ENCODE results near the gene TMIE. TPM values are rescaled to one million over a fixed set of nuclear protein-coding genes. Genes with fewer than 3 reads are reported as not detected.

The TMIE gene
- total RNA-seq, 1 donor from 2014 or later = not detected

- no peak for DNase-seq (ENCODE audit: low spot score)
- Mint-ChIP-seq H3K4me3 (ENCODE audit: low read depth) (no peak overlapping the region), H3K36me3 (ENCODE audit: low read depth) (no peaks in the 10 kb centered on the region), H3K4me1 (ENCODE audit: low read depth) (no peaks in the 10 kb centered on the region), H3K27me3 (ENCODE audit: low read depth) (no peaks in the 10 kb centered on the region), H3K9me3 (no peaks in the 10 kb centered on the region), H3K27ac (no peak overlapping the region)
- intact Hi-C loops (cut with micrococcal nuclease) = no loop called here
These were observed 9.6 kb downstream of the TMIE start for GRCh38 chr3:46710671-46711295.

GRCh38 chr3:46711305-46711704 lies 10.1 kb downstream of the TMIE start:
- Mint-ChIP-seq H3K27me3 (ENCODE audit: low read depth) (no peaks in the 10 kb centered on the region), H3K4me1 (ENCODE audit: low read depth) (no peaks in the 10 kb centered on the region), H3K27ac (no peak overlapping the region), H3K4me3 (ENCODE audit: low read depth) (no peak overlapping the region), H3K9me3 (no peaks in the 10 kb centered on the region), H3K36me3 (ENCODE audit: low read depth) (no peaks in the 10 kb centered on the region)
- intact Hi-C loops (cut with micrococcal nuclease) = no loop called here
- no peak for DNase-seq (ENCODE audit: low spot score)

DNA sequence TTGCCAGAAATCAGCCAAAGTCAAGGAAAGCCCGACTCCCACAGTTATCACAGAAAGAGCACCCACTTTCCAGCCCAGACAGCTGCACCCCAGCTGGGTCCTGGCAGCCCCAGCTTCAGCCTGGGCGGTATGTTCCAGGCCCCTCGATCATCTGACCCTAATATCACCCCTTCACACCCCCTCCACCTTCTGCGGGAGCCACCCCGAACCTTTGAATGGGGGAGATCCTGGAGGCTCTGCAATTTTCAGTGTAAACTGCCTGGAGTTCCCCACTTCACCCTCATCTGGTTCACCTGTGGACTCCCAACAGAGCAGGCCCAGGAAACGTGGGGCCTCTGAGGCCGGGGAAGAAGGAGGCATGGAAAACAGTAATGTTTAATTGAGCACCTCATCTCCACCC lies 10.6 kb downstream of the TMIE start:
- DNase-seq (ENCODE audit: low spot score) = no peak
- H3K4me1 Mint-ChIP-seq (ENCODE audit: low read depth) = no peaks in the 10 kb centered on the region
- no peak overlapping the region for H3K4me3 Mint-ChIP-seq (ENCODE audit: low read depth)
- intact Hi-C loops (cut with micrococcal nuclease) = no loop called here
- no peak overlapping the region for H3K27ac Mint-ChIP-seq
- H3K36me3 Mint-ChIP-seq (ENCODE audit: low read depth) = no peaks in the 10 kb centered on the region
- no peaks in the 10 kb centered on the region for H3K9me3 Mint-ChIP-seq
- no peaks in the 10 kb centered on the region for H3K27me3 Mint-ChIP-seq (ENCODE audit: low read depth)

- Mint-ChIP-seq H3K27ac (no peak overlapping the region), H3K4me3 (ENCODE audit: low read depth) (no peak overlapping the region), H3K9me3 (no peaks in the 10 kb centered on the region), H3K27me3 (ENCODE audit: low read depth) (no peaks in the 10 kb centered on the region), H3K36me3 (ENCODE audit: low read depth) (no peaks in the 10 kb centered on the region), H3K4me1 (ENCODE audit: low read depth) (no peaks in the 10 kb centered on the region)
- no peak for DNase-seq (ENCODE audit: low spot score)
- intact Hi-C loops (cut with micrococcal nuclease) = no loop called here
These were observed 11.2 kb downstream of the TMIE start for GRCh38 chr3:46712191-46713049.

- Mint-ChIP-seq H3K27ac (no peak overlapping the region), H3K4me1 (ENCODE audit: low read depth) (no peaks in the 10 kb centered on the region), H3K36me3 (ENCODE audit: low read depth) (no peaks in the 10 kb centered on the region), H3K9me3 (no peaks in the 10 kb centered on the region), H3K27me3 (ENCODE audit: low read depth) (no peaks in the 10 kb centered on the region), H3K4me3 (ENCODE audit: low read depth) (no peak overlapping the region)
- intact Hi-C loops (cut with micrococcal nuclease) = no loop called here
- no peak for DNase-seq (ENCODE audit: low spot score)
These were observed 12.1 kb downstream of the TMIE start for GRCh38 chr3:46713050-46713897.

DNA sequence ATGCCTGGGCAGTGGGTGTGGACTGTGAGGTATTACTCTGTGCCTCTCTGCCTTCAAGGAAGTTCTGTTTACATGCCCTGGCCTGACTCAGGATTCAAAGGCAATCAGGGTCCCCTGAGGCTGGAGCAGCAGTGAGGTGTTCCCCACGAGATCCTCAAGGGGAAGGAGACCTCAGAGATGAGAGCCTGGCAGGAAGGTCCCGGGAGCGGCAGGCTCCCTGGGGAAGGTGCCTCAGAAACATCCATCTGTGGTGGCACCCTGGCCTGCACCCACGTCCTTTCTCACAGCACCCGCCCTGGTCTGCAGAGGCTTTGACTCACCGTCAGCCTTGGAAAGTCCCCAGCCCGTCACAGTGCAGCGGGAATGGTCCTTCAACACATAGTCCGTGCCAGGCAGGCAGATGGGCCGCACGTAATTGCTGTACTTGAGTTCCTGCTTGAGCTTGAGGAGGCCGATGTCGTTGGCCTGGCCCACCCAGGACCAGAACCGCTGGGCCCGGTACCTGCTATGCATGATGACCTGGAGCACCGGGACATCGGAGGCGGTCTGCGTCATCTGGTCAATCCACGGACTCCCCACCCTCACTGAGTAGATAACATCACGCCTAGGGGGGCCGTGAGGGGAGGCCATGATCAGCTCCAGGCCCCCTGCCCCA lies 12.8 kb downstream of the TMIE start:
- Mint-ChIP-seq H3K27me3 (ENCODE audit: low read depth) (peaks cover 2% of the 10 kb centered on the region), H3K4me3 (ENCODE audit: low read depth) (no peak overlapping the region), H3K36me3 (ENCODE audit: low read depth) (no peaks in the 10 kb centered on the region), H3K9me3 (no peaks in the 10 kb centered on the region), H3K27ac (no peak overlapping the region), H3K4me1 (ENCODE audit: low read depth) (no peaks in the 10 kb centered on the region)
- intact Hi-C loops (cut with micrococcal nuclease) = no loop called here
- no peak for DNase-seq (ENCODE audit: low spot score)

DNA sequence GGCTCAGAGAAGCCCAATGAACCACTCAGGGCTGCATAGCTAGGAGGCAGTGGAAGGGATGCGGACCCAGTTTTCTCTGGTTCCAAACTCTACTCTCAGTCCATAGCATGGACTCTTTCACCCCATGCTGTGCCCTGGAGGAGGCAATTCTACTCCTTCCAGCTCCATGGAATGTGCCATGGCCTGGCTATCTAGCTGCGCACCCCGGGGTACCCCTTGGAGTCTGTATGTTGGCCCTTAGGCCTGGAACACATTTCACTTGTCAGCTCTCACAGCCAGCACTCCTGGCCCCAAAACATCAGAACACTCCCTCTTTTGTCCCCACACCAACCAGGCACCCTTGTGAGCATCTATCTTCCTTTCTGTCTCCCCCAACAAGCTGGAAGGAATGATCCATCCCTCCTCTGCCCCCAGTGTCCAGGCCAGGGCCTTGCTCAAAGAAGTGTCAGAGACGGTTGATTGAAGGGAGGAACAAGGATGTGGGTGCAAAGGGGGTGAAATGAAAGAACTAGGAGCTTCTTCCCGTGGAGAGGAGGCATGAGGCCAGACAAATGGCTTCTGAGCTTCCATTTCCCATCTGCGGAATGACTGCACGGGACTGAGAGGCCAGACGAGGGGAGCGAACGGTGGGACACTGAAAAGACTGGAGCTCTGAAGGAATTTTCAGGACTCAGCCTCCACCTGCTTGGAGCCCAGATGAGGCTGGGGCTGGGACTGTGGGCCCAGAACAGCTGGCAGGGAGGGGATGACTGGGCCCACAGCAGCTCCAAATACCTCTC lies 13.7 kb downstream of the TMIE start:
- Mint-ChIP-seq H3K36me3 (ENCODE audit: low read depth) (no peaks in the 10 kb centered on the region), H3K27ac (no peak overlapping the region), H3K27me3 (ENCODE audit: low read depth) (peaks cover 6% of the 10 kb centered on the region), H3K4me1 (ENCODE audit: low read depth) (no peaks in the 10 kb centered on the region), H3K9me3 (no peaks in the 10 kb centered on the region), H3K4me3 (ENCODE audit: low read depth) (no peak overlapping the region)
- intact Hi-C loops (cut with micrococcal nuclease) = no loop called here
- DNase-seq (ENCODE audit: low spot score) = no peak

DNA sequence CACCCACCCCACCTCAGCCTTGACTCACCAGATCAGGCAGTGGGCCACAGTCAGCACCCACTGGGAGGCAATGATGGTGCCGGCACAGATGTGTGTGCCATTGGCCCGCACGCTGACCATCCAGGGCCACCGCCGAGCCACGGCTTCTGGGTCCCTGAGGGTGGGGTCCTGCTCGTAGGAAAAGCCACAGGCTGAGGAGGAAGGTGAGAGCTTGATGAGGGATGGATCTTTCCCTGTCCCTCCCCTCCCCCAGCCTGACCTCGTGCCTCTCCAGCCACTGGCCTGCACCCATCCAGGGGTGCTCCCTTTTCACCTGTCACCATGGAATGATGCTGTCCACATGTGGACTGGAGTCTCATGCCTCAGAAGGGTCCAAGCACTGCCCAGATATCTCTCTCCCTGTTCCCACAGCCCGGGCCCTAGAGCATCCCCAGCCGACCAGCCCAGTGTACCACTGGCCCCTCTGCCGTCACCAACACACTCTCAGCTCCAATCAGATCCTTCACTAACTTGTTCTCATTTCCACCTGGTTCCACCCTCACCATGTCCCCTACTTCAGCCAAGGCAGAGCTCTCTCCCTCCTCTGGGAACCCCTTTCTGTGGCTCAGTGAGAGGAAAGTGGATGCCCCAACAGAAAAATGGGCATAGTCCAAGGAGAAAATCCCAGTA lies 14.4 kb downstream of the TMIE start:
- Mint-ChIP-seq H3K36me3 (ENCODE audit: low read depth) (no peaks in the 10 kb centered on the region), H3K4me3 (ENCODE audit: low read depth) (no peak overlapping the region), H3K27me3 (ENCODE audit: low read depth) (peaks cover 6% of the 10 kb centered on the region), H3K4me1 (ENCODE audit: low read depth) (no peaks in the 10 kb centered on the region), H3K27ac (no peak overlapping the region), H3K9me3 (no peaks in the 10 kb centered on the region)
- intact Hi-C loops (cut with micrococcal nuclease) = no loop called here
- DNase-seq (ENCODE audit: low spot score) = no peak

- H3K27me3 Mint-ChIP-seq (ENCODE audit: low read depth) = peaks cover 7% of the 10 kb centered on the region
- no peak for DNase-seq (ENCODE audit: low spot score)
- no peak overlapping the region for H3K4me3 Mint-ChIP-seq (ENCODE audit: low read depth)
- H3K4me1 Mint-ChIP-seq (ENCODE audit: low read depth) = no peaks in the 10 kb centered on the region
- no peak overlapping the region for H3K27ac Mint-ChIP-seq
- intact Hi-C loops (cut with micrococcal nuclease) = no loop called here
- peaks cover 4% of the 10 kb centered on the region for H3K9me3 Mint-ChIP-seq
- no peaks in the 10 kb centered on the region for H3K36me3 Mint-ChIP-seq (ENCODE audit: low read depth)
These were observed 15.6 kb downstream of the TMIE start for GRCh38 chr3:46716461-46717441.

GRCh38 chr3:46717447-46718231 lies 16.4 kb downstream of the TMIE start, which contains the start of gene PRSS50:
PRSS50 (minus strand) TSS chr3:46717869; CDS start chr3:46717824, 45 bp downstream.
- H3K36me3 Mint-ChIP-seq (ENCODE audit: low read depth) = no peaks in the 10 kb centered on the region
- intact Hi-C loops (cut with micrococcal nuclease) = no loop called here
- no peak for DNase-seq (ENCODE audit: low spot score)
- no peak within 1 kb of the TSS for H3K4me3 Mint-ChIP-seq (ENCODE audit: low read depth)
- H3K27me3 Mint-ChIP-seq (ENCODE audit: low read depth) = peaks cover 7% of the 10 kb centered on the region
- H3K4me1 Mint-ChIP-seq (ENCODE audit: low read depth) = no peaks in the 10 kb centered on the region
- no peak within 1 kb of the TSS for H3K27ac Mint-ChIP-seq
- H3K9me3 Mint-ChIP-seq = peaks cover 4% of the 10 kb centered on the region

Data from activated T-helper 2 cell treated with anti-CD3 and anti-CD28 coated beads, Interferon-gamma antibody, Interleukin-2, Interleukin-4, amounts not matched to agents 10 μg/mL and 5 μg/mL and 100 μg/mL, durations not matched to agents 14 hours and 24 hours and 36 hours (primary cell).